CD8-positive, alpha-beta memory T cell (primary cell): ENCODE measurements around the gene LIMK2. TPM values are rescaled to one million over a fixed set of nuclear protein-coding genes. Genes with fewer than 3 reads are reported as not detected.

Experiments used
- CTCF ChIA-PET: fragments of 350-600 bp; sonication (Branson Sonifier 250); formaldehyde crosslinking; loops from one replicate; lab custom pipeline; 2021; ENCODE audit warnings: antibody characterized with exemption; lab: Charles Lee
- POLR2A ChIA-PET: fragments of 350-600 bp; sonication (Branson Sonifier 250); formaldehyde crosslinking; loops from one replicate; lab custom pipeline; 2021; ENCODE audit warnings: antibody characterized with exemption; lab: Charles Lee
- DNase-seq, 5 donors: peaks; one replicate each; pipeline versions ENCODE4 v3.0.0 to v3.0.0-alpha.2; 2020 to 2022; ENCODE audit warnings: mixed read lengths in 1 of 5
- H3K27ac ChIP-seq: one replicate; pipeline ENCODE4 v1.7.0; 2013; ENCODE audit warnings: low read depth, mild to moderate bottlenecking, low read length, moderate library complexity
- H3K27me3 ChIP-seq: 2 replicates; pipeline ENCODE4 v1.7.0; 2013; ENCODE audit warnings: low read length, mild to moderate bottlenecking; ENCODE audit not compliant: insufficient read depth, poor library complexity, severe bottlenecking
- H3K36me3 ChIP-seq: 2 replicates; pipeline ENCODE4 v1.7.0; 2013; ENCODE audit warnings: mild to moderate bottlenecking, low read length, moderate library complexity; ENCODE audit not compliant: insufficient read depth
- H3K4me1 ChIP-seq: 2 replicates; pipeline ENCODE4 v1.7.0; 2013; ENCODE audit warnings: mild to moderate bottlenecking, low read length, moderate library complexity; ENCODE audit not compliant: insufficient read depth
- H3K4me3 ChIP-seq: 2 replicates; pipeline ENCODE4 v1.7.0; 2013; ENCODE audit warnings: mild to moderate bottlenecking, low read length
- H3K9me3 ChIP-seq: 2 replicates; pipeline ENCODE4 v1.7.0; 2013; ENCODE audit warnings: mild to moderate bottlenecking, low read length
- H3K27ac Mint-ChIP-seq, 8 donors: one replicate each; pipeline ENCODE4 v1.8.0; 2020 to 2021; ENCODE audit warnings: mixed read lengths in 8 of 8, mild to moderate bottlenecking in 6 of 8, inconsistent platforms in 3 of 8, moderate library complexity in 3 of 8
- H3K27me3 Mint-ChIP-seq, 2 donors: one replicate each; pipeline ENCODE4 v1.8.0; 2020 to 2021; ENCODE audit warnings: mixed read lengths in 2 of 2, mild to moderate bottlenecking in 1 of 2, moderate library complexity in 1 of 2
- H3K36me3 Mint-ChIP-seq, 3 donors: one replicate each; pipeline ENCODE4 v1.8.0; 2020 to 2021; ENCODE audit warnings: mixed read lengths in 3 of 3, inconsistent platforms in 1 of 3, mild to moderate bottlenecking in 1 of 3
- H3K4me1 Mint-ChIP-seq, 3 donors: one replicate each; pipeline ENCODE4 v1.8.0; 2020 to 2021; ENCODE audit warnings: mixed read lengths in 3 of 3, inconsistent platforms in 1 of 3, mild to moderate bottlenecking in 1 of 3
- H3K4me3 Mint-ChIP-seq, 7 donors: one replicate each; pipeline ENCODE4 v1.8.0; 2020 to 2021; ENCODE audit warnings: mixed read lengths in 7 of 7, mild to moderate bottlenecking in 6 of 7, moderate library complexity in 4 of 7, inconsistent platforms in 2 of 7
- H3K9me3 Mint-ChIP-seq, 5 donors: one replicate each; pipeline ENCODE4 v1.8.0; 2020 to 2022; ENCODE audit warnings: mixed read lengths in 5 of 5, mild to moderate bottlenecking in 3 of 5, moderate library complexity in 2 of 5, inconsistent platforms in 1 of 5
- polyA plus RNA-seq: library from polyadenylated mRNA; unstranded; fragments of 300-500 nt; fragmentation: Illumina TruSeq; gene quantifications from one replicate; pipeline ENCODE4 v1.2.3, GENCODE V29; 2021
- total RNA-seq, 2 experiments: library from RNA; stranded (reverse); gene quantifications; one replicate each; pipeline ENCODE4 v1.2.3, GENCODE V29; 2021

Gene LIMK2
- total and polyA plus RNA-seq, 3 experiments from 2014 or later, result 19.0 to 27.7 (median 25.1) TPM

- ChIA-PET CTCF (interaction anchor here (0.7 to 1.2 kb wide), 3 partner anchors 8 to 65 kb away, joined by 3 to 6 read pairs (median 4); no protein-coding TSS in a partner anchor), POLR2A (interaction anchor here (2.0 to 7.7 kb wide), 2 partner anchors 9 to 14 kb away, joined by 5 to 146 read pairs; partner anchors contain the start of gene PIK3IP1)
- H3K4me1 ChIP-seq, result peaks cover 84% of the 10 kb centered on the region
- Mint-ChIP-seq H3K4me1 (peaks cover 66 to 81% (median 77%) of the 10 kb centered on the region in 3 donors), H3K36me3 (peaks cover 5 to 82% (median 14%) of the 10 kb centered on the region in 3 donors), H3K27ac (peak overlapping the region; percentile 43 to 99 (median 94)), H3K27me3 (peaks cover 0 to 3% of the 10 kb centered on the region in 2 donors), H3K9me3 (no peaks in the 10 kb centered on the region), H3K4me3 (peak overlapping the region in 6 of 7 donors; percentile 11 to 78 (median 51))
- H3K36me3 ChIP-seq, result peaks cover 30% of the 10 kb centered on the region
- no peak for DNase-seq
- no peaks in the 10 kb centered on the region for H3K9me3 ChIP-seq
- no peaks in the 10 kb centered on the region for H3K27me3 ChIP-seq
- no peak overlapping the region for H3K27ac ChIP-seq
- H3K4me3 ChIP-seq, result no peak overlapping the region
These were observed 65.6 kb downstream of the LIMK2 start for GRCh38 chr22:31277741-31278140.

- ChIA-PET CTCF (interaction anchor here (0.8 to 4.6 kb wide), 6 partner anchors 8 to 66 kb away, joined by 3 to 39 read pairs (median 5); partner anchors contain the start of genes LIMK2 and PIK3IP1), POLR2A (interaction anchor here (0.5 to 7.7 kb wide), 3 partner anchors 8 to 225 kb away, joined by 5 to 146 read pairs (median 5); partner anchors contain the start of gene PIK3IP1)
- peak overlapping the region in 6 of 7 donors; percentile 32 to 78 (median 60) for H3K4me3 Mint-ChIP-seq
- Histone ChIP-seq H3K36me3 (peaks cover 34% of the 10 kb centered on the region), H3K27me3 (no peaks in the 10 kb centered on the region), H3K27ac (peak overlapping the region; percentile 35), H3K4me1 (peaks cover 84% of the 10 kb centered on the region), H3K9me3 (no peaks in the 10 kb centered on the region), H3K4me3 (peak overlapping the region; percentile 13)
- peak in 1 of 5 donors; percentile 47 for DNase-seq
- peaks cover 6 to 82% (median 18%) of the 10 kb centered on the region in 3 donors for H3K36me3 Mint-ChIP-seq
- H3K9me3 Mint-ChIP-seq, result no peaks in the 10 kb centered on the region
- peaks cover 0 to 3% of the 10 kb centered on the region in 2 donors for H3K27me3 Mint-ChIP-seq
- peaks cover 67 to 80% (median 77%) of the 10 kb centered on the region in 3 donors for H3K4me1 Mint-ChIP-seq
- peak overlapping the region; percentile 86 to 99 (median 96) for H3K27ac Mint-ChIP-seq
These were observed 66.1 kb downstream of the LIMK2 start for GRCh38 chr22:31278151-31278621.

DNA sequence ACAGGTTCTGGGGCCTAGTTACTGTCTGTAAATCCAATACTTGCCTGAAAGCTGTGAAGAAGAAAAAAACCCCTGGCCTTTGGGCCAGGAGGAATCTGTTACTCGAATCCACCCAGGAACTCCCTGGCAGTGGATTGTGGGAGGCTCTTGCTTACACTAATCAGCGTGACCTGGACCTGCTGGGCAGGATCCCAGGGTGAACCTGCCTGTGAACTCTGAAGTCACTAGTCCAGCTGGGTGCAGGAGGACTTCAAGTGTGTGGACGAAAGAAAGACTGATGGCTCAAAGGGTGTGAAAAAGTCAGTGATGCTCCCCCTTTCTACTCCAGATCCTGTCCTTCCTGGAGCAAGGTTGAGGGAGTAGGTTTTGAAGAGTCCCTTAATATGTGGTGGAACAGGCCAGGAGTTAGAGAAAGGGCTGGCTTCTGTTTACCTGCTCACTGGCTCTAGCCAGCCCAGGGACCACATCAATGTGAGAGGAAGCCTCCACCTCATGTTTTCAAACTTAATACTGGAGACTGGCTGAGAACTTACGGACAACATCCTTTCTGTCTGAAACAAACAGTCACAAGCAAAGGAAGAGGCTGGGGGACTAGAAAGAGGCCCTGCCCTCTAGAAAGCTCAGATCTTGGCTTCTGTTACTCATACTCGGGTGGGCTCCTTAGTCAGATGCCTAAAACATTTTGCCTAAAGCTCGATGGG, 66.7 kb downstream of the LIMK2 start:
- Histone ChIP-seq H3K4me3 (peak overlapping the region; percentile 28), H3K27ac (peak overlapping the region; percentile 35), H3K27me3 (no peaks in the 10 kb centered on the region), H3K36me3 (peaks cover 40% of the 10 kb centered on the region), H3K4me1 (peaks cover 86% of the 10 kb centered on the region), H3K9me3 (no peaks in the 10 kb centered on the region)
- ChIA-PET CTCF (interaction anchor here (0.8 to 4.6 kb wide), 6 partner anchors 7 to 66 kb away, joined by 3 to 39 read pairs (median 5); partner anchors contain the start of genes LIMK2 and PIK3IP1), POLR2A (interaction anchor here (0.5 to 7.7 kb wide), 8 partner anchors 7 to 224 kb away, joined by 3 to 146 read pairs (median 4); partner anchors contain the start of gene PIK3IP1)
- Mint-ChIP-seq H3K36me3 (peaks cover 10 to 85% (median 20%) of the 10 kb centered on the region in 3 donors), H3K27ac (peak overlapping the region; percentile 86 to 99 (median 96)), H3K4me3 (peak overlapping the region; percentile 2 to 78 (median 64)), H3K27me3 (peaks cover 0 to 3% of the 10 kb centered on the region in 2 donors), H3K9me3 (no peaks in the 10 kb centered on the region), H3K4me1 (peaks cover 72 to 83% (median 81%) of the 10 kb centered on the region in 3 donors)
- peak in 3 of 5 donors; percentile 61 to 83 (median 66) for DNase-seq

DNA sequence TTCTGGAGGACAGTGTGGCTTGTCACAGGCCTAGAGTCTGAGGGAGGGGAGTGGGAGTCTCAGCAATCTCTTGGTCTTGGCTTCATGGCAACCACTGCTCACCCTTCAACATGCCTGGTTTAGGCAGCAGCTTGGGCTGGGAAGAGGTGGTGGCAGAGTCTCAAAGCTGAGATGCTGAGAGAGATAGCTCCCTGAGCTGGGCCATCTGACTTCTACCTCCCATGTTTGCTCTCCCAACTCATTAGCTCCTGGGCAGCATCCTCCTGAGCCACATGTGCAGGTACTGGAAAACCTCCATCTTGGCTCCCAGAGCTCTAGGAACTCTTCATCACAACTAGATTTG, 67.2 kb downstream of the LIMK2 start:
- H3K4me3 Mint-ChIP-seq, result peak overlapping the region; percentile 2 to 78 (median 64)
- no peak for DNase-seq
- H3K4me1 Mint-ChIP-seq, result peaks cover 73 to 85% (median 81%) of the 10 kb centered on the region in 3 donors
- peaks cover 0 to 3% of the 10 kb centered on the region in 2 donors for H3K27me3 Mint-ChIP-seq
- Histone ChIP-seq H3K27me3 (no peaks in the 10 kb centered on the region), H3K9me3 (no peaks in the 10 kb centered on the region), H3K4me1 (peaks cover 91% of the 10 kb centered on the region), H3K4me3 (peak overlapping the region; percentile 28), H3K27ac (peak overlapping the region; percentile 20), H3K36me3 (peaks cover 45% of the 10 kb centered on the region)
- H3K36me3 Mint-ChIP-seq, result peaks cover 10 to 86% (median 18%) of the 10 kb centered on the region in 3 donors
- H3K9me3 Mint-ChIP-seq, result no peaks in the 10 kb centered on the region
- CTCF ChIA-PET, result interaction anchor here (0.8 to 4.6 kb wide), 5 partner anchors 9 to 67 kb away, joined by 3 to 39 read pairs (median 4); partner anchors contain the start of genes LIMK2 and PIK3IP1
- POLR2A ChIA-PET, result interaction anchor here (0.5 to 7.7 kb wide), 6 partner anchors 8 to 195 kb away, joined by 3 to 146 read pairs (median 3); partner anchors contain the start of gene PIK3IP1
- peak overlapping the region; percentile 86 to 99 (median 96) for H3K27ac Mint-ChIP-seq

- Mint-ChIP-seq H3K4me3 (peak overlapping the region in 6 of 7 donors; percentile 52 to 78 (median 66)), H3K4me1 (peaks cover 74 to 89% (median 85%) of the 10 kb centered on the region in 3 donors), H3K36me3 (peaks cover 11 to 88% (median 17%) of the 10 kb centered on the region in 3 donors), H3K27me3 (peaks cover 0 to 3% of the 10 kb centered on the region in 2 donors), H3K27ac (peak overlapping the region; percentile 86 to 99 (median 96)), H3K9me3 (no peaks in the 10 kb centered on the region)
- peaks cover 93% of the 10 kb centered on the region for H3K4me1 ChIP-seq
- ChIA-PET CTCF (interaction anchor here (0.9 to 4.6 kb wide), 3 partner anchors 10 to 33 kb away, joined by 4 to 39 read pairs (median 10); partner anchors contain the start of gene PIK3IP1), POLR2A (interaction anchor here (0.8 to 7.7 kb wide), 4 partner anchors 8 to 195 kb away, joined by 3 to 146 read pairs (median 3); partner anchors contain the start of gene PIK3IP1)
- DNase-seq, result peak in 1 of 5 donors; percentile 24
- no peaks in the 10 kb centered on the region for H3K27me3 ChIP-seq
- no peaks in the 10 kb centered on the region for H3K9me3 ChIP-seq
- peaks cover 52% of the 10 kb centered on the region for H3K36me3 ChIP-seq
- H3K4me3 ChIP-seq, result peak overlapping the region; percentile 28
- no peak overlapping the region for H3K27ac ChIP-seq
These were observed 67.9 kb downstream of the LIMK2 start for GRCh38 chr22:31279821-31280505.

GRCh38 chr22:31281733-31282132, 69.6 kb downstream of the LIMK2 start:
- H3K4me1 ChIP-seq, result peaks cover 99% of the 10 kb centered on the region
- H3K27ac Mint-ChIP-seq, result peak overlapping the region in 7 of 8 donors; percentile 29 to 100 (median 94)
- no peaks in the 10 kb centered on the region for H3K9me3 Mint-ChIP-seq
- peak in 1 of 5 donors; percentile 34 for DNase-seq
- peaks cover 59% of the 10 kb centered on the region for H3K36me3 ChIP-seq
- peaks cover 86 to 99% (median 95%) of the 10 kb centered on the region in 3 donors for H3K4me1 Mint-ChIP-seq
- ChIA-PET POLR2A (interaction anchor here (0.6 to 7.7 kb wide), 3 partner anchors 9 to 21 kb away, joined by 4 to 146 read pairs (median 6); partner anchors contain the start of gene PIK3IP1), CTCF (interaction anchor here (4.6 to 6.1 kb wide), 2 partner anchors 8 to 9 kb away, joined by 39 to 46 read pairs; partner anchors contain the start of gene PIK3IP1)
- peaks cover 0 to 3% of the 10 kb centered on the region in 2 donors for H3K27me3 Mint-ChIP-seq
- no peak overlapping the region for H3K27ac ChIP-seq
- H3K4me3 ChIP-seq, result no peak overlapping the region
- H3K9me3 ChIP-seq, result no peaks in the 10 kb centered on the region
- H3K36me3 Mint-ChIP-seq, result peaks cover 22 to 94% (median 23%) of the 10 kb centered on the region in 3 donors
- H3K4me3 Mint-ChIP-seq, result peak overlapping the region in 3 of 7 donors; percentile 19 to 68 (median 50)
- no peaks in the 10 kb centered on the region for H3K27me3 ChIP-seq
